ENCODE data around the gene ADGRE1.
"Not testable (repeated sequence)": the region's sequence is repeated elsewhere in the genome, so short reads cannot be mapped to it uniquely, and the experiment has no call there.

ADGRE1 gene, protein sequence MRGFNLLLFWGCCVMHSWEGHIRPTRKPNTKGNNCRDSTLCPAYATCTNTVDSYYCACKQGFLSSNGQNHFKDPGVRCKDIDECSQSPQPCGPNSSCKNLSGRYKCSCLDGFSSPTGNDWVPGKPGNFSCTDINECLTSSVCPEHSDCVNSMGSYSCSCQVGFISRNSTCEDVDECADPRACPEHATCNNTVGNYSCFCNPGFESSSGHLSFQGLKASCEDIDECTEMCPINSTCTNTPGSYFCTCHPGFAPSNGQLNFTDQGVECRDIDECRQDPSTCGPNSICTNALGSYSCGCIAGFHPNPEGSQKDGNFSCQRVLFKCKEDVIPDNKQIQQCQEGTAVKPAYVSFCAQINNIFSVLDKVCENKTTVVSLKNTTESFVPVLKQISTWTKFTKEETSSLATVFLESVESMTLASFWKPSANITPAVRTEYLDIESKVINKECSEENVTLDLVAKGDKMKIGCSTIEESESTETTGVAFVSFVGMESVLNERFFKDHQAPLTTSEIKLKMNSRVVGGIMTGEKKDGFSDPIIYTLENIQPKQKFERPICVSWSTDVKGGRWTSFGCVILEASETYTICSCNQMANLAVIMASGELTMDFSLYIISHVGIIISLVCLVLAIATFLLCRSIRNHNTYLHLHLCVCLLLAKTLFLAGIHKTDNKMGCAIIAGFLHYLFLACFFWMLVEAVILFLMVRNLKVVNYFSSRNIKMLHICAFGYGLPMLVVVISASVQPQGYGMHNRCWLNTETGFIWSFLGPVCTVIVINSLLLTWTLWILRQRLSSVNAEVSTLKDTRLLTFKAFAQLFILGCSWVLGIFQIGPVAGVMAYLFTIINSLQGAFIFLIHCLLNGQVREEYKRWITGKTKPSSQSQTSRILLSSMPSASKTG

DNA sequence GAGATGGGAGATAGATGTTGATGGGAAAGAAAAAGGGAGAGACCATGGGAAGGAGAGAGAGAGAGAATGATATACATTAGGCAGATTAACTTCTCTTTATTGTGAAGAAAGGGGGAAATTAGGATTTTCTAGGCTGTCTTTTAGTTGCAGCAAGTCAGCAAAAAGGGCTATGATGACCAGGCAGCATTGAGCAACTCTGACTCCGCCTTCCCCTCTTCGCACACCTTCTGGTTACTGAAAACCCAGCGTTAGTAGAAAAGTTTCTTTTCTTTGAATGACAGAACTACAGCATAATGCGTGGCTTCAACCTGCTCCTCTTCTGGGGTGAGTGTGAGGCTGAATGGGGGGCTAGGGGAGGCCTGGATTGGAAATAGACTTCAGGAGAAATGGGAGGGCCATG, at the start of gene ADGRE1:
Gene ADGRE1, plus strand, starts transcription at position 264 of the 400 bp plus-strand sequence. Its CDS starts 30 bp downstream, at position 294.
- peak; percentile 33 for DNase-seq

DNA sequence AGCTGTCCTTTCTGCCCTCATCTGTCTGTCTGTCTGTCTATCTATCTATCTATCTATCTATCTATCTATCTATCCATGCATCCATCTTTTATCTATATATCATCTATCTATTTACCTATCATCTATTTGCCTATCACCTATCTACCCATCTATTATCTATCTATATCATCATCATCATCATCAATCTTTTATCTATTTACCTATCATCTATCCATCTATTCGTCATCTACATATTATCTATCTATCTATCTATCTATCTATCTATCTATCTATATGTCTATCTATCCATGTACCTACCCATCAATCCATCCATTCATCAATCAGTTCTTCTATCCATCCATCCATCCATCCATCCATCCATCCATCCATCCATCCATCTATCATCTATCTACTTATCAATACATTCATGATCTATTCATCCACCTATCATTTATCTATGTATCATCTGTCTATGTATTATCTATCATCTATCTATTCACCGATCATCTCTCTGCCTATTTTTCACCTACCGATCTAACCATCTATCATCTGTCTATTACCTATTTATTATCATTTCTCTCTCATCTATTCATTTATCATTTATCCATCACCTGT, 49.2 kb upstream of the ADGRE1 start:
- no peak for DNase-seq

DNA sequence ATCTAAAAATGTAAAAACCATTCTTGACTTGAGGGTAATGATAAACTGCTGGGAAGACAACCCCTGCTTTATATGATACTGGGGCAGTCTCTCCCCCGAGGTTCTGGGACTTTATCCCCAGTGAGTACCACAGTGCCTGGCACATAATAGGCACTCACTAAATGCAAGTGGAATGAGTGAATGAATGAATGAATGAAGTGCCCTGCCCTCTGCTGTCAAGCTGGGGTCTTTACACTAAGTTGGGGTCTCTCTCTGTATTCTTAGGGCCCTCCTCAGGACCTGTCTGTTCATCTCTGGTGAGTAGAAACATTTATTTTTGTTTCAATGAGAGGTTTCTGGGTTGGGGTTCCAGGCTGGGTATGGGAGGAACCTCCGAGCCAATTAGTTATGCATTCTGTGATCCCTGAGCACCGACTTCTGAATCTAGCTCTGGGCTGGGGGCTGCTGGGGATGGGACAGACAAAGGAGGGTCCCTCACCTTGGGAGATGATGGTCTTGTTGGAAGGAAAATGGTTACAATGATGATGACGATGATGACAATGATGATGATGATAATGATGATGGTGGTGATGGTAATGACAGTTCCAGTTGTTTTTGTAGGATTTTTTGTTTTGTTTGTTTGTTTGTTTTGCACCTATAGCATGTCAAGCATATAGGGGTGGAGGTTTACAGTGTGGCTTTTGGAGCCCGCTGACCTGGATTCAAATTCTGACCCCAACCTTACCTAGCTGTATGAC, 44.3 kb upstream of the ADGRE1 start:
- no peak for DNase-seq

DNA sequence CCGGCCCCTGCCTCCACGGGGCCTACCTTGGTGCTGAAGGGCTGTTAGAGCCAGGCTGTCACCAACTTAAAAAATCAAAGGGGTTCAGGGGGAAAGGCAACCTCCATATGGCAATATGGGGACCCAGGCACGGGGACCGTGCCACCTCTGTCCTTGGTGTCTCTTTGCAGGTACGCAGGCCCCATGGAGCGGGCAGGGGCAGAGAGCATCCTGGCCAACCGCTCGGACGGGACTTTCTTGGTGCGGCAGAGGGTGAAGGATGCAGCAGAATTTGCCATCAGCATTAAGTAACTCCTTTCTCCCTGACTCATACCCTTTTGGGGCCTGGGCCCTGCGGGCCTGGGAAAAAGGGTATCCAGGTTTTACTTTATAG, 39.6 kb upstream of the ADGRE1 start:
- no peak for DNase-seq

DNA sequence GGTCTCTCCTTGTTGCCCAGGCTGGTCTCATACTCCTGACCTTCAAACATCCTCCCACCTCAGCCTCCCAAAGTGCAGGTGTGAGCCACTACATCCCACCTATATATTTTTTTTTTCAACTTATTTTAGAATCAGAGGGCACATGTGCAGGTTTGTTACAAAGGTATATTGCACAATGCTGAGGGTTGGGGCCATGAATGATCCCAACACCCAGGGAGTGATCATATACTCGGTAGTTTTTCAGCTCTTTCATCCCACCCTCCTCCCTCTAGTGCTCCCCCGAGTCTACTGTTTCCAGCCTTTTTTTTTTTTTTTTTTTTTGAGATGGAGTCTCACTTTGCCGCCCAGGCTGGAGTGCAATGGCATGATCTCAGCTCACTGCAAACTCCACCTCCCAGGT, 38.4 kb upstream of the ADGRE1 start:
- no peak for DNase-seq

DNA sequence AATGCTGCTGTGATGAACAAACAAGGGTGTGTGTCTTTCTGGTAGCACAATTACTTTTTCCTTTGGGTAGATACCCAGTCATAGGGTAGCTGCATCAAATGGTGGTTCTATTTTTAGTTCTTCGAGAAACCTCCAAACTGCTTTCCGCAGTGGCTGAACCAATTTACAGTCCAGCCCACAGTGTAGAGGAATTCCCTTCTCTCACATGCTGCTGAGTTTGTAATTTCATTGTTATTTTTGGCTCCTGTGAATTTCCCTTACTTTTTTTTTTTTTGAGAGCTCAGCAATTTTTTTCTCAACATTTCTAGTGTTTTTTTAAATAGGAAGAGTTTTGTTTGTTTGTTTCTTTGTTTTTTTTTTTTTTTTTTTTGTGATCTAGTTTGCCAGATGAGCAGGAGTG, 37.5 kb upstream of the ADGRE1 start:
- DNase-seq: no peak

DNA sequence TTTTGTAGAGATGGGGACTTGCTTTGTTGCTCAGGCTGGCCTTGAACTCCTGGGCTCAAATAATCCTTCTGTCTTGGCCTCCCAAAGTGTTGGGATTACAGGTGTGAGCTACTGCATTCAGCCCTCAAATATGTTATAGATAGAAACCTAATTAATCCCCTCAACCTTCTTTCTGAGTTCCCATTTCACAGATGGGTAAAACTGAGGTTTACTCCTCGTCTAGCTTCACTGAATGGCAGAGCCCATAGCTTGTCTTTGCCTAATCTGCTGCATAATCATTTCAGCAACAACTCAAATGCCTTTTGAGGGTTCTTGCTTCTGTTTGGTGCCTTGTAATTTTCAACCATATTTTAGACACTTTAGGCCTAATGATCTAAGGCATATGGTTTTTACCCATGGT, 36.0 kb upstream of the ADGRE1 start:
- no peak for DNase-seq

DNA sequence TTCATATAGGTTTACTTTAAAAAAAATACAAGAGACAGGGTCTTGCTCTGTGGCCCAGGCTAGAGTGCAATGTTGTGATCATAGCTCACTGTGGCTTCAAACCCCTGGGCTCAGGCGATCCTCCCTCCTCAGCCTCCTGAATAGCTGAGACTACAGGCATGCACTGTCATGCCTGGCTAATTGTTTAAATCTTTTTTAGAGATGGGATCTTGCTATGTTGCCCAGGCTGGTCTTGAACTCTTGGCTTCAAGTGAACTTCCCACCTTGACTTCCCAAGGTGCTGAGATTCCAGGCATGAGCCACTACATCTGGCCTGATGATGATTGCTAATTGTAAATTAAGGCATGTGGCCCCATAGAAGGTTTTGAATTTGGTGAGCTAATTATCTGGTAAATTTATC, 35.4 kb upstream of the ADGRE1 start:
- DNase-seq: no peak

DNA sequence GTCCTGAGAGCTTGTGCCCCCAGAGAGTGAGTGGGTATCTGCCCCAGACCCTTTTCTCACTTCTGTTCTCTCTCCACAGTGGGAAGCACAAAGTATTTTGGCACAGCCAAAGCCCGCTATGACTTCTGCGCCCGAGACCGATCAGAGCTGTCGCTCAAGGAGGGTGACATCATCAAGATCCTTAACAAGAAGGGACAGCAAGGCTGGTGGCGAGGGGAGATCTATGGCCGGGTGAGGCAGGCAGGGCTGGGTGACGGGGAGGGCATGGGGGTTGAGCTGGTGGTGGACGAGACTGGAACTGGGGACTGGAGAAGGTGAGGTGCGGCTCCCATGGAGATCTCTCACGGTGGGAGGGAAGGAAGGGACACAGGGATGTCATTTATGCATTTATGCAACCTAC, 33.5 kb upstream of the ADGRE1 start:
- no peak for DNase-seq

DNA sequence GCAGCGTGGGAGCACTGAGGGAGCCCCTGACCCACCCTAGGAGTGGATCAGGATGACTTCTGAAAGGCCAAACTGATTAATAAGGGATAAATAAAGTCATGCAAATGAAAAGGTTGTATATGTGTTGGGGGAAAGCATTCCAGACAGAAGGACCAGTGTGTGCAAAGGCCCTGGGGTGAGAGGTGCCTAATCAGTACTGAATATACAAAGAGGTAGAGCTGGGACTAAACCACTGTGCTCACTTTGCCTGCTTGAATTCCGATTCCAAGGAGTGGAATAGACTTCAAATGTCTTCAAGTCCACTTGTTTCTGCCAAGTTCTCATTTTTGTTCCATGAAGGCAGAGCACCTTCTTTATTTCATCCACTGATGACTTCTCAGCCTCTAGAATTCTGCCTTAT, 32.6 kb upstream of the ADGRE1 start:
- DNase-seq: no peak

DNA sequence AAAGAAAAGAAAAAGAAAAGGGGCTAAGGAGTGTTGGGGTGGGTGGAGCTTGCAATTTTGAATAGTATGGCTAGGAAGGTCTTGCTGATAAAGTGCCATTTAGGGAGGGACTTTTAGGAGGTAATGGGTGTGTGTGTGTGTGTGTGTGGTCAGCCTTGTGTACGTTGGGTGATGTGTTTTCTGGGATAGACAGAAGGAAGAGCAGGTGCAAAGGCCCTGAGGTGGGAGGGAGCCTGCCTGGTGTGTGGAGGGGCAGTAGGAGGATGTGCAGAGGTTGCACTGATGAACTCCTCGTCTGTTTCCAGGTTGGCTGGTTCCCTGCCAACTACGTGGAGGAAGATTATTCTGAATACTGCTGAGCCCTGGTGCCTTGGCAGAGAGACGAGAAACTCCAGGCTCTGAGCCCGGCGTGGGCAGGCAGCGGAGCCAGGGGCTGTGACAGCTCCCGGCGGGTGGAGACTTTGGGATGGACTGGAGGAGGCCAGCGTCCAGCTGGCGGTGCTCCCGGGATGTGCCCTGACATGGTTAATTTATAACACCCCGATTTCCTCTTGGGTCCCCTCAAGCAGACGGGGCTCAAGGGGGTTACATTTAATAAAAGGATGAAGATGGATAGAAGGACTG, 30.5 kb upstream of the ADGRE1 start:
- DNase-seq: no peak

DNA sequence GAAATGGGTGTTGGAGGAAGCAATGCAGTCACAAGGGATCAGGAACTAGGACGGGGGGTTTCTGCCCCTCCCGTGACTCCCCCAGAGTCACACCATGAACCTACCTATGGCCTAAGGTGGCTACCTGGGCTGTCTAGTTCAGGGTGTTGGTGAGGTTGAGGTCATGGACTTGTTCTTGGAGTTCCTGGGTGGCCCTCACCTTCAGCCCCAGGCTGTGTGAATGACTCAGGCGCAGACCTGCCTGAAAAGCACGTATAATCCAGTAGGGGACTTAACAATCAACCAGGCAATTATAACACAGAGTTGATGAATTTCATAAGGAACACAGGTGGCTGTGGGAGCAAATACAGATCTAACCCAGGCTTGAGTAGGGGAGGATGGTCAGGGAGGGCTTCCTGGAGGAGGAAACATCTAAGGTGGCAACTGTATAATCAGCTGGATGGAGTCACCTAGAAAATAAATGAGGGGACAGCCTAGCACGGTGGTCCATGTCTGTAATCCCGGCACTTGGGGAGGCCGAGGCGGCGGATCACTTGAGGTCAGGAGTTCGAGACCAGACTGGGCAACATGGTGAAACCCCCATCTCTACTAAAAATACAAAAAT, 25.6 kb upstream of the ADGRE1 start:
- DNase-seq: peak; percentile 22

DNA sequence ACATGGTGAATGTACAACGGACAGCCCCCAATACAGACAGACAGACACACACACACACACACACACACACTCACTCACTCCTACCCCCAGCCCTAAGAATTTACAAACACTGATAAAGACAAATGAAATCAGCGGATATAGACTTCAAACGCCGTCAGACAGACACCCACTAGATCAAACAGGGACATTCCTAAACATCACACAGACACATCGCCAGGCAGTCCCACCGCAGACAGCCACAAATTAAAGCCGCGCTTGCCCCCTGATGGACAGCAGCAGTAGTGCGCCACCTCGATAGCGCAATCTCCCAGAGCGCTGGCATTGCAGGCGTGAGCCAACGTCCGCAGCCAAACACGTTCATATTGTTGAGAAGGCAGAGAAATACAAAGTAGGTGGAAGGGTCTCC, 24.7 kb upstream of the ADGRE1 start:
- peak; percentile 91 for DNase-seq

DNA sequence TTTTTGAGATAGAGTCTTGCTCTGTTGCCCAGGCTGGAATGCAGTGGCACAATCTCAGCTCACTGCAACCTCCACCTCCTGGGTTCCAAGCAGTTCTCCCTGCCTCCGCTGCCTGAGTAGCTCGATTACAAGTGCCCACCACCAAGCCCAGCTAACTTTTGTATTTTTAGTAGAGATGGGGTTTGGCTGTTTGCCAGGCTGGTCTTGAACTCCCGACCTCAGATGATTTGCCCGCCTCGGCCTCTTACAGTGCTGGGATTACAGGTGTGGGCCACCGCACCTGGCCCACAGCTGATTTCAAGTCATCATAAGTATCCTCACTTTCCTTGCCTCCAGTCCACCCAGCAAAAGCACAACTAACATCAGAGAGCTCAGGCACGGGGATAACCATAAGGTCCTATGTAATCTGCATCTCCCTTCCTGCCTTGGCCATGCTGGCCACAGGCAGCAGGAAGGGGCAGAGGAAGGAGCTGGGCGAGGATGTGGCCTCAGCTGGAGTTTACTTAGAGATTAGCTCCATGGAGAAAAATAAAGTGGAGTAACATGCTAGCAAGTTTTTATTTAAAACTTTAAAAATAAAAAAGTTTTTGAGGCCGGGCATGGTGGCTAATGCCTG, 22.9 kb upstream of the ADGRE1 start:
- no peak for DNase-seq

DNA sequence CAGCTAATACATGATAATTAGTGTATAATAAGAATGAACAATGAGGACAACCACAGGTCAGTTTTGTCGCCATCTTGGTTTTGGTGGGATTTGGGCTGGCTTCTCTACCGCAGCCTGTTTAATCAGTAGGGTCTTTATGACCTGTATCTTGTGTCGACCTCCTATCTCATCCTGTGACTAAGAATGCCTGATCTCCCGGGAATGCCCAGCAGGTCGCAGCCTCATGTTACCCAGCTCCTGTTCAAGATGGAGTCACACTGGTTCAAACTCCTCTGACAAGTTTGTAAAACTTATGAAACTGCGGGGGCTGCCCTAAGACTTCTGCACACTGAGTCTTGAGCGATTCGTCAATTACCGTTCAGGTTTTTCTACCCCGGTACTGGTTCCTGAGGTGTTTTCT, 21.5 kb upstream of the ADGRE1 start:
- DNase-seq: no peak

DNA sequence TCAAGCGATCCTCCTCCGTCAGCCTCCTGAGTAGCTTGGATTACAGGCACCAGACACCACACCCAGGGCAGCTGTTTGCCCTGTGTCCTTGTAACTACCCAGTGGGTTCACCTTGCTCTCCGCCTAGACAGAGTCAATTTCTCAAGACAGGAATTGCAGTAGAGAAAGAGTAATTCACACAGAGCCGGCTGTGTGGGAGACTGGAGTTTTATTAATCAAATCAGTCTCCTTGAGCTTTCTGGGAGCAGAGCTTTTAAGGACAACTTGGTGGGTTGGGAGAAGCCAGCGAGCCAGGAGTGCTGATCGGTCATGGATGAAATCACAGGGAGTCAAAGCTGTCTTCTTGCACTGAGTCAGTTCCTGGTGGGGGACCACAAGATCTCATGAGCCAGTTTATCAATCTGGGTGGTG, 20.6 kb upstream of the ADGRE1 start:
- DNase-seq: no peak

DNA sequence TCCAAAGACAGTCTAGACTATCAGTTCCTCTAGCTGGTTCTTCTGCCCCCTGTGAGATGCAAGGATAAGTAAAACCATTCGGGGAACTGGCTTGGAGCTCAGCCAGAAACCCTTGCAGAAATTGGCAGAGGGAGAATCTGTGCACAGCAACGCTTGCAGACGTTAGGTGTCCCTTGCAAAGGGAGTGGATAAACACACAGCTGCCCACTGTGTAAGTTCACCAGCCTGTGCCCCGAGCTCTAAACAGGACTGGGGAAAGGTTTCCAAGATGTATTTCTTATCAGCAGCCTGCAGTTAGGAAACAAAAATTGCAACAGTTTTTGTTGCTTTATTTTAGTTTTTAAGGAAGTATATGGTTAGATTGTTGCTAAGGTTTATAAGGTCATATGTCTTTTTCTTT, 19.0 kb upstream of the ADGRE1 start:
- DNase-seq: peak; percentile 42

DNA sequence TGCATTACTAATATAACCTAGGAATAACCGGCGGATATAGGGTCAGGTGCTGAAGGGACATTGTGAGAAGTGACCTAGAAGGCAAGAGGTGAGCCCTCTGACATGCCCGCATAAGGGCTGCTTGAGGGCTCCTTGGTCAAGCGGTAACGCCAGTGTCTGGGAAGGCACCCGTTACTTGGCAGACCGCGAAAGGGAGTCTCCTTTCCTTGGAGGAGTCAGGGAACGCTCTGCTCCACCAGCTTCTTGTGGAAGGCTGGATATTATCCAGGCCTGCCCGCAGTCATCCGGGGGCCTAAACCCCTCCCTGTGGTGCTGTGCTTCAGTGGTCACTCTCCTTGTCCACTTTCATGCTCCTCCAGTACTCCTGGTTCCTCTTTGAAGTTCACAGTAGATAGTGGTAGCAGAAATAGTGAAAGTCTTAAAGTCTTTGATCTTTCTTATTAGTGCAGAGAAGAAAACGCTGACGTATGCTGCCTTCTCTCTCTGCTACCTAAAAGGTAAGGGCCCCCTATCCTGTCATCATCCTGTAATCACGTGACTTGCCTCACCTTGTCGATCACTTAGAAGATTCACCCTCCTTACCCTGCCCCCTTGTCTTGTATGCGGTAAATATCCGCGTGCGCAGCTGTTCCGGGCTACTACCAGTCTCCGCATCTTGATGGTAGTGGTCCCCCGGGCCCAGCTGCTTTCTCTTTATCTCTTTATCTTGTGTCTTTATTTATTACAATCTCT, 18.1 kb upstream of the ADGRE1 start:
- DNase-seq: not testable (repeated sequence)

DNA sequence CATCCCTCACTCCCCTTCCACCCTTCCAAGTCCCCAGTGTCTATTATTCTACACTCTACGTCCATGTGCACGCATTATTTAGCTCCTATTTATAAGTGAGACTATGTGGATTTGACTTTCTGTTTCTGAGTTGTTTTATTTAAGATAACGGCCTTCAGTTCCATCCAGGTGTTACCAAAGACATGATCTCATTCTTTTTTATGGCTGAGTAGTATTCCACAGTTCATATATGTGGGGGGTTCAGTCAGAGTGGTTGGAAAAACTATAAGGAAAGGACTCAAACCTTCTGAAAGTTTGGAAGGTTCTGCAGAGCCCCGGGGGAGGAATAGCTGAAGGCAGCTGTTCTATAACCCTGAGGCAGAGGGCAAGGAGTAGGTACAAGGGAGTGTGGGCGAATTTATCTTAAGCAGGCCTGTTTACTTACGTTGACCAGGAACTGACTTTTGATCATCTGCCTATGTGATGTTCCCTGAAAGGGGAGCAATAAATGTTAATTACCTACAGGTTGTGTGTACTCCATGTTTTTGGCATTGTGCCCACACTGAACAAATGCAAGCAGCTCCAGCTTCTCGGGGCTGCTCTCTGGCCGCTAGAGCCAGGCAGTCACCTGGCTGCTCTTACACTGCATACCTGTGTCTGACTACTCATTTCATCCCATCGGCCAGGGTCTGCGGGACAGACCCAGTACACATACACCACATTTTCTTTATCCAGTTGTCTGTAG, 13.5 kb upstream of the ADGRE1 start:
- DNase-seq: no peak

DNA sequence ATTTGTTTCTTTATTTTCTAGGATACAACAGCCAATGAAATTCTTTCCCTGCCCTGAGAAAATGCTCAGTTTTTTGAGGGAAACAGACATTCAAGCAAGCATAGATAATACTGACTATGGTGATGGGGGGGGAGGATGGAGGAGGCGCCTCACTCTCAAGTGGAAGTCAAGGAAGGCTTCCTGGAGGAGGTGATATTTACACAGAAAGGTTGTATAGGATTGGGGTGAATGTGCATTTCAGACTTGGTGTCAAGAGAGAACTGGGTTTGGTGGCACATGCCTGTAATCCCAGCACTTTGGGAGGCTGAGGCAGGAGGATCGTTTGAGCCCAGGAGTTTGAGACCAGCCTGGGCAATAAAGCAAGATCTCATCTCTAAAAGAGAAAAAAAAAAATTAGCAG, 12.2 kb upstream of the ADGRE1 start:
- no peak for DNase-seq
